ENCODE data around the gene CCNH. TPM values are rescaled to one million over a fixed set of nuclear protein-coding genes. Genes with fewer than 3 reads are reported as not detected.

CCNH gene
- total and polyA plus RNA-seq, 2 of the 4 experiments (the other 2 are of a cell fraction): 37.4 to 100 TPM

GRCh38 chr5:87401626-87402025 is 11.1 kb downstream of the CCNH start:
- dilution Hi-C loops (cut with HindIII; ENCODE audit: low sequenced_read_pairs, unreplicated experiment): no loop called here
- no peak overlapping the region for H2BK120ac ChIP-seq (ENCODE audit: low read depth, low read length)
- H3K4me1 ChIP-seq (ENCODE audit: control insufficient read depth, insufficient read depth, low read length): no peaks in the 10 kb centered on the region
- H4K5ac ChIP-seq (ENCODE audit: low read depth, low read length): no peak overlapping the region
- H2BK15ac ChIP-seq (ENCODE audit: low read depth, low read length): no peak overlapping the region
- DNase-seq: no peak
- no peak overlapping the region for H2BK20ac ChIP-seq (ENCODE audit: low read depth, low read length)
- no peak overlapping the region for H3K9ac ChIP-seq (ENCODE audit: low read depth, low read length)
- intact Hi-C loops (cut with micrococcal nuclease): loop anchor here (5.0 kb wide), 1 partner anchor 519 kb away; no protein-coding TSS in a partner anchor
- H4K91ac ChIP-seq (ENCODE audit: insufficient read depth, low read depth, low read length): no peak overlapping the region
- no peak overlapping the region for H3K4me3 ChIP-seq (ENCODE audit: insufficient read depth, low read depth, low read length)
- no peak for TF ChIP-seq RCOR1 (IDR thresholded peaks at IDR 0.05; ENCODE audit: insufficient replicate concordance, low read length)
- TF ChIP-seq ELK1 (IDR thresholded peaks at IDR 0.05; ENCODE audit: borderline replicate concordance, low read depth, low read length): no peak
- TF ChIP-seq MAZ (IDR thresholded peaks at IDR 0.05; ENCODE audit: borderline replicate concordance, low read depth, low read length): no peak
- no peak for TF ChIP-seq CHD1 (IDR thresholded peaks at IDR 0.05; ENCODE audit: low read depth, low read length)
- no peak for TF ChIP-seq FOS (IDR thresholded peaks at IDR 0.05; ENCODE audit: low read depth, low read length)
- no peak for TF ChIP-seq CTCF (conservative IDR thresholded peaks at IDR 0.05; ENCODE audit: low read depth, low read length)
- TF ChIP-seq CEBPB (IDR thresholded peaks at IDR 0.05; ENCODE audit: low read depth, low read length): no peak
- no peak for TF ChIP-seq SMC3 (IDR thresholded peaks at IDR 0.05; ENCODE audit: low read depth, low read length)
- TF ChIP-seq MXI1 (IDR thresholded peaks at IDR 0.05; ENCODE audit: borderline replicate concordance, low read depth, low read length): no peak
- no peak for TF ChIP-seq RAD21 (IDR thresholded peaks at IDR 0.05; ENCODE audit: low read length)
- no peak for TF ChIP-seq NFE2L2 (IDR thresholded peaks at IDR 0.05; ENCODE audit: low read depth, low read length)
- H3K27me3 ChIP-seq (ENCODE audit: control insufficient read depth, insufficient read depth, low read length): no peaks in the 10 kb centered on the region
- no peak overlapping the region for H4K8ac ChIP-seq (ENCODE audit: low read depth in 2 of 2, low read length in 2 of 2)
- H3K18ac ChIP-seq (ENCODE audit: low read depth, low read length): no peak overlapping the region
- H2AK5ac ChIP-seq (ENCODE audit: low read depth, low read length): no peak overlapping the region
- peaks cover 14 to 23% of the 10 kb centered on the region in 2 experiments for H3K79me1 ChIP-seq (ENCODE audit: low read depth in 1 of 2, low read length in 2 of 2)
- H3K14ac ChIP-seq (replicated peaks; ENCODE audit: low read depth, low read length): no peak overlapping the region
- no peak overlapping the region for H2BK5ac ChIP-seq (ENCODE audit: low read depth, low read length, poor library complexity, severe bottlenecking)
- H3K4me2 ChIP-seq (ENCODE audit: low read depth, low read length): no peak overlapping the region
- ChIA-PET POLR2A (ENCODE audit: unreplicated experiment) (no interaction called here), CTCF (interaction anchor here (1.9 kb wide), 1 partner anchor 11 kb away, joined by 4 read pairs; no protein-coding TSS in a partner anchor)
- no peak for ATAC-seq (ENCODE audit: low read depth)
- no TSS peak for BruUV-seq (replicated peaks)
- no peak overlapping the region for H3K56ac ChIP-seq (ENCODE audit: extremely low read depth, insufficient read depth, low read length)
- in situ Hi-C loops (cut with MboI; ENCODE audit: low sequenced_read_pairs): loop anchor here (5.0 to 25.0 kb wide), 2 partner anchors 329 to 489 kb away; no protein-coding TSS in a partner anchor
- no peak overlapping the region for H3K27ac ChIP-seq (ENCODE audit: insufficient read depth, low read length)
- H2AK9ac ChIP-seq (replicated peaks; ENCODE audit: low read depth, low read length, poor library complexity): no peak overlapping the region
- H3K9me1 ChIP-seq (ENCODE audit: insufficient read depth, low read length): no peaks in the 10 kb centered on the region
- H3K23ac ChIP-seq (ENCODE audit: low read depth, low read length): no peak overlapping the region
- H4K20me1 ChIP-seq (ENCODE audit: insufficient read depth, low read length): no peaks in the 10 kb centered on the region; the same call in 1 of the 2 replicates
- H3K36me3 ChIP-seq (ENCODE audit: control insufficient read depth, insufficient read depth, low read length): peaks cover 18% of the 10 kb centered on the region
- no peak overlapping the region for H2AFZ ChIP-seq (replicated peaks; ENCODE audit: low read length, poor library complexity)
- peaks cover 2% of the 10 kb centered on the region; the same call in 1 of the 2 replicates for H3K9me3 ChIP-seq (ENCODE audit: control insufficient read depth, insufficient read depth, low read length)
- H3K4ac ChIP-seq (ENCODE audit: low read depth, low read length): no peak overlapping the region

Measured in IMR-90 (cell line).